Neuronal stem cell (in vitro differentiated cells): ENCODE results near the gene LPO.

Experiments
- DNase-seq: peaks from one replicate; pipeline ENCODE4 v3.0.0-alpha.2; 2013; ENCODE audit warnings: low spot score
- H2AFZ ChIP-seq: one replicate; pipeline ENCODE4 v1.6.1; 2013; ENCODE audit warnings: mild to moderate bottlenecking, low read length, inconsistent platforms
- H2AK5ac ChIP-seq: 2 replicates; pipeline ENCODE4 v1.6.1; 2013; ENCODE audit warnings: low read depth, mild to moderate bottlenecking, inconsistent platforms, low read length, moderate library complexity, mixed read lengths
- H2BK120ac ChIP-seq: 2 replicates; pipeline ENCODE4 v1.6.1; 2013; ENCODE audit warnings: low read depth, mild to moderate bottlenecking, inconsistent platforms, low read length, moderate library complexity, mixed read lengths
- H2BK12ac ChIP-seq: one replicate; pipeline ENCODE4 v1.6.1; 2013; ENCODE audit warnings: low read length, inconsistent platforms
- H2BK15ac ChIP-seq: 2 replicates; pipeline ENCODE4 v1.6.1; 2013; ENCODE audit warnings: mild to moderate bottlenecking, low read length, inconsistent platforms, mixed read lengths
- H2BK5ac ChIP-seq: one replicate; pipeline ENCODE4 v1.6.1; 2013; ENCODE audit warnings: inconsistent platforms, mild to moderate bottlenecking, low read length, moderate library complexity
- H3K14ac ChIP-seq: one replicate; pipeline ENCODE4 v1.6.1; 2013; ENCODE audit warnings: low read length, inconsistent platforms
- H3K18ac ChIP-seq: 2 replicates; pipeline ENCODE4 v1.6.1; 2013; ENCODE audit warnings: low read length, inconsistent platforms
- H3K23ac ChIP-seq: 2 replicates; pipeline ENCODE4 v1.6.1; 2013; ENCODE audit warnings: low read depth, mild to moderate bottlenecking, mixed read lengths, low read length, inconsistent platforms; ENCODE audit not compliant: poor library complexity
- H3K27ac ChIP-seq: replicated peaks from 3 replicates; pipeline ENCODE4 v1.5.1; 2013; ENCODE audit warnings: low read length, inconsistent platforms
- H3K27me3 ChIP-seq, 3 experiments: 2 replicates each; pipeline ENCODE4 v1.6.1; 2013; ENCODE audit warnings: low read length in 3 of 3, mild to moderate bottlenecking in 2 of 3, inconsistent platforms in 1 of 3, low read depth in 1 of 3, mixed read lengths in 1 of 3, moderate library complexity in 1 of 3; ENCODE audit not compliant: control insufficient read depth in 3 of 3, insufficient read depth in 3 of 3
- H3K36me3 ChIP-seq, 2 donors: replicated peaks in 1 of 2; 2 replicates each; pipeline ENCODE4 v1.6.1; 2013; ENCODE audit warnings: low read length in 2 of 2; ENCODE audit not compliant: control insufficient read depth in 2 of 2, insufficient read depth in 2 of 2
- H3K4ac ChIP-seq: 2 replicates; pipeline ENCODE4 v1.6.1; 2013; ENCODE audit warnings: inconsistent platforms, mild to moderate bottlenecking, low read length, moderate library complexity
- H3K4me1 ChIP-seq, 2 donors: 1 replicate in 1 of 2; 2 replicates in 1 of 2; pipeline ENCODE4 v1.6.1; 2013; ENCODE audit warnings: low read length in 2 of 2, low read depth in 1 of 2; ENCODE audit not compliant: control insufficient read depth in 2 of 2, insufficient read depth in 1 of 2
- H3K4me2 ChIP-seq: one replicate; pipeline ENCODE4 v1.6.1; 2013; ENCODE audit warnings: mild to moderate bottlenecking, low read length, inconsistent platforms; ENCODE audit not compliant: insufficient read depth, poor library complexity, severe bottlenecking
- H3K4me3 ChIP-seq, 2 donors: 2 replicates each; pipeline ENCODE4 v1.5.1; 2013; ENCODE audit warnings: low read length in 2 of 2, mild to moderate bottlenecking in 2 of 2, inconsistent platforms in 1 of 2, moderate library complexity in 1 of 2
- H3K79me1 ChIP-seq: one replicate; pipeline ENCODE4 v1.6.1; 2013; ENCODE audit warnings: low read depth, mild to moderate bottlenecking, inconsistent platforms, low read length, moderate library complexity
- H3K9ac ChIP-seq: one replicate; pipeline ENCODE4 v1.6.1; 2013; ENCODE audit warnings: mild to moderate bottlenecking, low read depth, low read length, inconsistent platforms; ENCODE audit not compliant: poor library complexity
- H3K9me3 ChIP-seq, 2 donors: replicated peaks in 1 of 2; 2 replicates each; pipeline versions ENCODE3 to v1.6.1; 2013; ENCODE audit warnings: low read length in 2 of 2, mild to moderate bottlenecking in 2 of 2, inconsistent platforms in 1 of 2, low read depth in 1 of 2, mixed read lengths in 1 of 2, moderate library complexity in 1 of 2; ENCODE audit not compliant: control insufficient read depth in 2 of 2, insufficient read depth in 1 of 2
- H4K8ac ChIP-seq: one replicate; pipeline ENCODE4 v1.6.1; 2013; ENCODE audit warnings: low read depth, mild to moderate bottlenecking, inconsistent platforms, low read length, moderate library complexity
- H4K91ac ChIP-seq: one replicate; pipeline ENCODE4 v1.6.1; 2013; ENCODE audit warnings: low read length, low read depth, mild to moderate bottlenecking, inconsistent platforms; ENCODE audit not compliant: poor library complexity
- WGBS, 2 donors: extraction: QIAGEN DNeasy Blood & Tissue Kit; methylation state at CpG; one replicate each; pipeline ENCODE4 v1.1.7; 2013; ENCODE audit warnings: missing lambda C conversion rate in 2 of 2, mixed read lengths in 1 of 2; ENCODE audit not compliant: insufficient read length in 2 of 2, insufficient replicate concordance in 1 of 2; ENCODE audit errors: extremely low coverage in 2 of 2; 5-methylcytosine and 5-hydroxymethylcytosine counted together

Gene LPO

GRCh38 chr17:58267347-58268324 lies 29.3 kb downstream of the LPO start:
- Histone ChIP-seq H4K91ac (no peak overlapping the region), H3K4me2 (no peak overlapping the region), H3K4me1 (no peaks in the 10 kb centered on the region), H3K4ac (no peak overlapping the region), H3K36me3 (no peaks in the 10 kb centered on the region), H3K4me3 (no peak overlapping the region), H2AFZ (no peak overlapping the region), H3K27me3 (peaks cover 0 to 56% (median 0%) of the 10 kb centered on the region in 3 experiments), H2BK5ac (peak overlapping the region; percentile 33), H3K23ac (no peak overlapping the region), H4K8ac (no peak overlapping the region), H3K9ac (no peak overlapping the region), H2BK120ac (no peak overlapping the region), H3K14ac (no peak overlapping the region), H2BK12ac (no peak overlapping the region), H2AK5ac (peak overlapping the region; percentile 60), H3K9me3 (no peaks in the 10 kb centered on the region), H2BK15ac (no peak overlapping the region), H3K18ac (no peak overlapping the region), H3K79me1 (no peaks in the 10 kb centered on the region), H3K27ac (no peak overlapping the region)
- no CpG with 5 or more reads among the region's 22 CpGs for WGBS, 2 donors
- DNase-seq, result no peak

GRCh38 chr17:58268326-58268725 lies 29.9 kb downstream of the LPO start:
- Histone ChIP-seq H3K23ac (no peak overlapping the region), H4K8ac (no peak overlapping the region), H2AK5ac (no peak overlapping the region), H3K18ac (peak overlapping the region; percentile 55), H2BK5ac (no peak overlapping the region), H3K4me3 (no peak overlapping the region), H2AFZ (no peak overlapping the region), H3K4me2 (no peak overlapping the region), H4K91ac (no peak overlapping the region), H2BK15ac (no peak overlapping the region), H3K4me1 (no peaks in the 10 kb centered on the region), H3K14ac (no peak overlapping the region), H2BK12ac (no peak overlapping the region), H3K9ac (no peak overlapping the region), H3K36me3 (no peaks in the 10 kb centered on the region), H2BK120ac (no peak overlapping the region), H3K79me1 (no peaks in the 10 kb centered on the region), H3K27me3 (peaks cover 0 to 53% (median under 1%) of the 10 kb centered on the region in 3 experiments), H3K9me3 (no peaks in the 10 kb centered on the region), H3K4ac (no peak overlapping the region), H3K27ac (no peak overlapping the region)
- no CpG with 5 or more reads among the region's 12 CpGs for WGBS, 2 donors
- DNase-seq, result no peak

- Histone ChIP-seq H3K4me1 (no peaks in the 10 kb centered on the region), H3K4me2 (no peak overlapping the region), H2BK12ac (no peak overlapping the region), H3K27ac (no peak overlapping the region), H2AFZ (no peak overlapping the region), H3K23ac (peak overlapping the region; percentile 31), H3K9me3 (no peaks in the 10 kb centered on the region), H2BK120ac (no peak overlapping the region), H3K36me3 (no peaks in the 10 kb centered on the region), H3K4ac (no peak overlapping the region), H3K9ac (peak overlapping the region; percentile 1), H3K27me3 (peaks cover 0 to 47% (median 2%) of the 10 kb centered on the region in 3 experiments), H2BK5ac (no peak overlapping the region), H2AK5ac (no peak overlapping the region), H3K4me3 (no peak overlapping the region), H3K79me1 (no peaks in the 10 kb centered on the region), H2BK15ac (no peak overlapping the region), H4K8ac (no peak overlapping the region), H4K91ac (no peak overlapping the region), H3K18ac (no peak overlapping the region), H3K14ac (no peak overlapping the region)
- WGBS, 2 donors, result no CpG with 5 or more reads among the region's 6 CpGs
- DNase-seq, result no peak
Measured at GRCh38 chr17:58268774-58269556, 30.6 kb downstream of the LPO start.
